ENCODE results near the gene MAP2K3. TPM values are rescaled to one million over a fixed set of nuclear protein-coding genes. Genes with fewer than 3 reads are reported as not detected.
A peak's percentile ranks its signal among the peaks of the same experiment; 100 is the strongest.

MAP2K3 gene
- total and polyA plus RNA-seq, 2 of the 4 experiments (the other 2 are of a cell fraction): 23.5 to 82.2 TPM

DNA sequence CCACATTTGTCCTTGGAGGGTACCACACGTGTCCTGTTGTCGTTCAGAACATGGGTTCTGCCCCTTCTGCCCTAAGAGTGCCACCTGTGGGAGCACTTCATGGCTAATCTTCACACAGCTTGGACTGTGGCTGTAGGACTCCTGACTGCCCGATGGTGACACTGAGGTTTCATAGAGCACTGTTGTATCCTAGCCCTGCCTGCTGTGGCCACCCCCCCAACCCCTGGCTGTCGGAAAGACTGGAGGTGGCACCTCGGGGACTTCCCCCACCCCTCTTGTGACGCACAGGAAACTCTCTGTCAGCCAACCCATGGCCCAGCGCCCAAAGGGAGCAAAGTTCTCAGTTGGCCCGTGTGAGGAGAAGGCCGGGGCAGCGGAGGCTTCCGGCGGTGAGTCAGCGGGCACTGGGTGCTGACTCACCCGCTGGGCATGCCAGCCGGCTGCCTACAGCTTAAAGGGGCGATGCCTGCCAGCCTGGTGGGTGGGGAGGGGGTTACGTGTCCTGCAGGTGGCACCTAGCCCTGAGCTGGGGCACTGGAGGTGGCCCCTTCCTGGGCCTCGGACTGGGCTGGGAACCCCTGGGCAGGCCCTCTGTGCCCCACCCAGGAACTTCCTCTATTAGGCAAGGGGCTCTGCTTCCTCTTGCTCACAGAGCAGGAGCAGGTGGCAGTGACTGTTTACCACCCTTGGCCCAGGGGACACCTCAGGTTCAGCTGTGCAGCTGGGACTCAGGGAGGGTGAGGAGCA lies 3.4 kb downstream of the MAP2K3 start (continued):
- TF ChIP-seq, protein P1, sequence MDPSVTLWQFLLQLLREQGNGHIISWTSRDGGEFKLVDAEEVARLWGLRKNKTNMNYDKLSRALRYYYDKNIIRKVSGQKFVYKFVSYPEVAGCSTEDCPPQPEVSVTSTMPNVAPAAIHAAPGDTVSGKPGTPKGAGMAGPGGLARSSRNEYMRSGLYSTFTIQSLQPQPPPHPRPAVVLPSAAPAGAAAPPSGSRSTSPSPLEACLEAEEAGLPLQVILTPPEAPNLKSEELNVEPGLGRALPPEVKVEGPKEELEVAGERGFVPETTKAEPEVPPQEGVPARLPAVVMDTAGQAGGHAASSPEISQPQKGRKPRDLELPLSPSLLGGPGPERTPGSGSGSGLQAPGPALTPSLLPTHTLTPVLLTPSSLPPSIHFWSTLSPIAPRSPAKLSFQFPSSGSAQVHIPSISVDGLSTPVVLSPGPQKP (IDR thresholded peaks at IDR 0.05; ENCODE audit: borderline replicate concordance, low read depth, low read length): no peak
- peak; percentile 91; the same call in 1 of the 2 replicates for TF ChIP-seq CHD1 (IDR thresholded peaks at IDR 0.05; ENCODE audit: low read depth, low read length)

DNA sequence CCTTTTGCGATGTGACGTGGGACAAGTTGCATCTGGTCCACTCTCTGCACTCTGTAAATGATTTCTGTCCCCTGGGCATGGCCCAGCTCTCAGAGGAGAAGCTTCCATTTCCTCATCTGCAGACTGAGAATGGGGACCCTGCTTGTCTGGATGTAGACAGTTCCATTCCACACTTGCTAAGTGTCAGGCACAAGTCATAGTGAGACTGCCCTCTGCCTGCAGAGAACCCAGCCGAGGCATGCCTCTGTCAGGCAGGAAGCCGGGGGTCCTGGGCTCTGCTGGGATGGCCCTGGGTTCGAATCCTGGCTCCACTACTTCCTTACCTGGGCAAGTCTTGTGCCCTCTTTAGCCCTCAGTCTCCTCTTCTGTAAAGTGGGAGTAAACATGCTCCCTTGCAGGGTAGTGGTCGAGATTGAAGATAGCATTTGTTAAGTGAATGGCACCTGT lies 4.1 kb downstream of the MAP2K3 start:
- H3K27ac ChIP-seq (ENCODE audit: insufficient read depth, low read length): peak overlapping the region; percentile 90
- H3K23ac ChIP-seq (ENCODE audit: low read depth, low read length): peak overlapping the region; percentile 39; the same call in 1 of the 2 replicates
- peaks cover 85% of the 10 kb centered on the region for H4K20me1 ChIP-seq (ENCODE audit: insufficient read depth, low read length)
- intact Hi-C loops (cut with micrococcal nuclease) (no loop called here), in situ Hi-C loops (cut with MboI; ENCODE audit: low sequenced_read_pairs) (no loop called here), dilution Hi-C loops (cut with HindIII; ENCODE audit: low sequenced_read_pairs, unreplicated experiment) (no loop called here)
- H2AK9ac ChIP-seq (replicated peaks; ENCODE audit: low read depth, low read length, poor library complexity): peak overlapping the region; percentile 94
- H3K9ac ChIP-seq (ENCODE audit: low read depth, low read length): peak overlapping the region; percentile 32
- H3K4me1 ChIP-seq (ENCODE audit: control insufficient read depth, insufficient read depth, low read length): peaks cover 38% of the 10 kb centered on the region
- H3K4ac ChIP-seq (ENCODE audit: low read depth, low read length): peak overlapping the region; percentile 90
- H3K18ac ChIP-seq (ENCODE audit: low read depth, low read length): peak overlapping the region; percentile 64
- peaks cover 8% of the 10 kb centered on the region for H3K36me3 ChIP-seq (ENCODE audit: control insufficient read depth, insufficient read depth, low read length)
- peak overlapping the region; percentile 95 for H2AK5ac ChIP-seq (ENCODE audit: low read depth, low read length)
- H4K5ac ChIP-seq (ENCODE audit: low read depth, low read length): peak overlapping the region; percentile 78
- H2AFZ ChIP-seq (replicated peaks; ENCODE audit: low read length, poor library complexity): no peak overlapping the region
- peaks cover under 1 to 45% of the 10 kb centered on the region in 2 experiments; a peak in 3 of 4 replicates for H3K79me1 ChIP-seq (ENCODE audit: low read depth in 1 of 2, low read length in 2 of 2)
- peak overlapping the region; percentile 94 for H2BK5ac ChIP-seq (ENCODE audit: low read depth, low read length, poor library complexity, severe bottlenecking)
- POLR2A ChIA-PET (ENCODE audit: unreplicated experiment): no interaction called here
- peak overlapping the region; percentile 53; the same call in 1 of the 3 replicates for H2BK15ac ChIP-seq (ENCODE audit: low read depth, low read length)
- H4K8ac ChIP-seq (ENCODE audit: low read depth in 2 of 2, low read length in 2 of 2): peak overlapping the region; percentile 41 to 55; a peak in 2 of 4 replicates
- CTCF ChIA-PET: no interaction called here
- no peaks in the 10 kb centered on the region for H3K27me3 ChIP-seq (ENCODE audit: control insufficient read depth, insufficient read depth, low read length)
- no peak for DNase-seq
- H3K9me3 ChIP-seq (ENCODE audit: control insufficient read depth, insufficient read depth, low read length): no peaks in the 10 kb centered on the region
- peaks cover 16% of the 10 kb centered on the region for H3K9me1 ChIP-seq (ENCODE audit: insufficient read depth, low read length)
- H2BK20ac ChIP-seq (ENCODE audit: low read depth, low read length): peak overlapping the region; percentile 78
- peak overlapping the region; percentile 83 for H4K91ac ChIP-seq (ENCODE audit: insufficient read depth, low read depth, low read length)
- H3K56ac ChIP-seq (ENCODE audit: extremely low read depth, insufficient read depth, low read length): no peak overlapping the region
- H3K4me3 ChIP-seq (ENCODE audit: insufficient read depth, low read depth, low read length): peak overlapping the region; percentile 8; the same call in 1 of the 2 replicates
- H2BK120ac ChIP-seq (ENCODE audit: low read depth, low read length): peak overlapping the region; percentile 86
- BruUV-seq (replicated peaks): no TSS peak
- ATAC-seq (ENCODE audit: low read depth): no peak
- H3K14ac ChIP-seq (replicated peaks; ENCODE audit: low read depth, low read length): no peak overlapping the region; the same call in 1 of the 2 replicates
- WGBS, 2 experiments (ENCODE audit: extremely low coverage in 2 of 2, insufficient read length in 1 of 2): 90% methylated on average over 2 of the region's 6 CpGs; no CpG with 5 or more reads in 1 of the 2 experiments
- TF ChIP-seq CHD1 (IDR thresholded peaks at IDR 0.05; ENCODE audit: low read depth, low read length) (0 out of 2 replicates have a peak, but pooled peaks have one; percentile 14), MXI1 (IDR thresholded peaks at IDR 0.05; ENCODE audit: borderline replicate concordance, low read depth, low read length) (no peak)
- H3K4me2 ChIP-seq (ENCODE audit: low read depth, low read length): peak overlapping the region; percentile 82
